ENCODE measurements around the gene GPM6B. TPM values are rescaled to one million over a fixed set of nuclear protein-coding genes. Genes with fewer than 3 reads are reported as not detected.
A peak's percentile ranks its signal among the peaks of the same experiment; 100 is the strongest.
"Not testable (repeated sequence)": the region's sequence is repeated elsewhere in the genome, so short reads cannot be mapped to it uniquely, and the experiment has no call there.

Gene GPM6B
- total RNA-seq, 1 donor from 2014 or later: under 0.01 TPM

GRCh38 chrX:13741695-13742094 is 75.2 kb downstream of the GPM6B start:
- no peak for FAIRE-seq
- H3K4me3 ChIP-seq (ENCODE audit: low read depth, low read length): no peak overlapping the region
- no peak for DNase-seq (ENCODE audit: low read depth)
- TF ChIP-seq CTCF (IDR thresholded peaks at IDR 0.05; ENCODE audit: insufficient read depth, low read length, severe bottlenecking): no peak
- H3K36me3 ChIP-seq (ENCODE audit: control insufficient read depth, insufficient read depth, low read length): no peaks in the 10 kb centered on the region
- H3K27me3 ChIP-seq (ENCODE audit: control insufficient read depth, insufficient read depth, low read length): no peaks in the 10 kb centered on the region

DNA sequence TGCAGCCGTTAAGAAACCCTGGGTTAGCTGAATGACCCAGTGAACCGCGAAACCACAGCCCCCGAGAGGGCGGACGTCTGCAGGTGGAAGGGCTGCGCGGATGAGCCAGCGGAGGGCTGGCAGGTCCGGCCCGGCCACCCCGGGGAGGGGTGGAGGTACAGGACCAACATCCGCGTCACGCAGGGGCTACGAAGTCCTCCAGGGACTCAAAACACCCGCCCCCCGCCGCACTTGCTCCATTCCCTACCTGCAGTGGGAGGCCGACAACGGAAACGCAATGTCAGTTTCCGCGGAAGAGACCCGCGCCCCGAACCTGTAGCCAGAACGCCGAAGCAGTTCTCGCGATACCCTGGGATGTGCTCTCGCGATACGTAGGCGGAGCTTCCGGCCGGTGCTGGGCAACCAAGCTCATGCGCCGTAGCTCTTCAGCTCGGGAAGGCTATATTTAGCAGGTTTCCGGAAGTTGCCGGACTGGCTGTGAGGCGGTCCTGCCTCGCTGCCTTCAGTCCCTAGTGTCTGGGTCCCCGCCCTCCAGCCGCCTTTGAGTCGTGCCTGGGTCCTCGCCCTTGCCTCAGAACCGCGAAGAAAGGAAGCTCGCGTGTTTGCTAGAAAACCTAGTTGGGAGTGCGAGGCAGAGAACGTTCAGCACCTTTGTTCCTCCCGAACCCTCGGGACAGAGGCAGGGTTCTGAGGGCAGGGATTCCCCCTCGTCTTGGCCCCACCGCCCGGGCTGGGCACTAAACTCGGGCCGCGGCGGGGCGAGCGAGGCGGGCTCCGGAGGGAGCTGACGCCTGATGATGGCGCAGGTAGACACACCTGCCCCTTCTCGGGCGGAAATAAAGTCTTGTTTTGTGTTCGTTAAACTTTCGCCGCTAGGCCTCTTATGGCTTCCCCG is 82.4 kb downstream of the GPM6B start, which contains the start of the genes OFD1 and TRAPPC2:
TSS of gene OFD1 (plus strand) at position 471 of the 895 bp plus-strand sequence. CDS start at position 795, 324 bp downstream.
TSS of gene TRAPPC2 (minus strand) at position 343 of the 895 bp plus-strand sequence. CDS start 14,657 bp downstream, outside the sequence.
- TF ChIP-seq CTCF (IDR thresholded peaks at IDR 0.05; ENCODE audit: insufficient read depth, low read length, severe bottlenecking): peak; percentile 3
- FAIRE-seq (peak; percentile 98), DNase-seq (ENCODE audit: low read depth) (peak; percentile 87)
- no peaks in the 10 kb centered on the region for H3K36me3 ChIP-seq (ENCODE audit: control insufficient read depth, insufficient read depth, low read length)
- no peaks in the 10 kb centered on the region for H3K27me3 ChIP-seq (ENCODE audit: control insufficient read depth, insufficient read depth, low read length)
- H3K4me3 ChIP-seq (ENCODE audit: low read depth, low read length): peak within 1 kb of the TSS; percentile 73

DNA sequence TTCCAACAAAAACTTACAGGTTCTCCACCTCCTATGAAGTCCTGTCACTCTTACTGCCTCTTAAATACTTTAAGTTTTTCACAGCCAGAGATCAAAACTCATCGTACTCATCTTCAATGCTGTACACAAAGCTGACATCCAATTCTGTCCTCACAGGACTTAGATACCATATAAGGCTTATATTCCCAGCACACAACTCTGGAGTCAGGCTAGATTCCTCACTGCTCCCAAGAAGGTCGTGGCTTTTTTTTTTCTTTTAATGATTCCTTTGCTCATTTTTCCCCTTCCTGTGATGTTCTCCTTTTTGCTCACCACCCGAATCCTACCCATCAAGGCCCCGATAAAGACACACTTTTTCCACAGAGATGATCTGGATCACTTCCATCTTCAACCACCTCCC is 83.4 kb downstream of the GPM6B start:
- FAIRE-seq (no peak), DNase-seq (ENCODE audit: low read depth) (no peak)
- H3K27me3 ChIP-seq (ENCODE audit: control insufficient read depth, insufficient read depth, low read length): no peaks in the 10 kb centered on the region
- TF ChIP-seq CTCF (IDR thresholded peaks at IDR 0.05; ENCODE audit: insufficient read depth, low read length, severe bottlenecking): no peak
- peak overlapping the region; percentile 73 for H3K4me3 ChIP-seq (ENCODE audit: low read depth, low read length)
- no peaks in the 10 kb centered on the region for H3K36me3 ChIP-seq (ENCODE audit: control insufficient read depth, insufficient read depth, low read length)

DNA sequence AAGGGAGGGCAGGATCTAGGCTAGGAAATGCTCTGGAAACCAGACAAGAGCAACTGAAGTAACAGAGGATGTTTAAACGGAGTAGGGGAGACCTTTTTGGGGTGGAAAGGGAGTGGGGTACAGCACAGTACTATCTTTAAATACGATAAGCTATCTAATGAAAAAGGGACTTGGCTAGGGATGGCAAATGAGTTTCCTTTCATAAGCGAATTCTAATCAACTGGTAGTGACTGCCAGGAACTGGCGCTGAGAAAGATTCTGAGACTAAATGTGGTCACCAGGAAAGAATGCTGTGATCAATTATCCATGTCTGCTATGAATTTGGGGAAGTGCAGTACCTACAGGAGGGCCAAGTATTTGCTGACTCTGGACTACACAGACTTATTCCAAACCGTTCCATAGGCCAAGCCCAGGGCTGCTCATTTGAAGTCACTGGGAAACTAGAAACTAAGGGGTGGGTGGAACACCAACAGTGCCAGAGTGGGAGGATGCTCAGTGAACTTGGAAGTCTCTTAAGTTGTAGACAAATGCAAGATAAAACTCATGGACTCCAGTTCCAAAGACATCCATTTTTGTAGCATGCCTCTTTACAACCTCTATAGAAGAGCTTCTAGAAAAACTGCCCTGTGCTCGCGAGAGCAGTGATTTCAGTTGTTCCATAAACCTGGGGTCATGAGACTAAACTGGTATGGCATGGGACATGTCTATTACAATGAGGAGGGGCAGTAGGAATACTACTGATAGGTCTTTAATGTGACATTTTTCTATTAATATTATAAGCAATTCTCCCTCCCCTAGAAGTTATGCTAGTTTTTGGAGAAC is 84.4 kb downstream of the GPM6B start:
- DNase-seq (ENCODE audit: low read depth): no peak

GRCh38 chrX:13730523-13730922 is 86.4 kb downstream of the GPM6B start:
- H3K27me3 ChIP-seq (ENCODE audit: control insufficient read depth, insufficient read depth, low read length); DNase-seq (ENCODE audit: low read depth); FAIRE-seq; H3K36me3 ChIP-seq (ENCODE audit: control insufficient read depth, insufficient read depth, low read length); H3K4me3 ChIP-seq (ENCODE audit: low read depth, low read length): not testable (repeated sequence)

More for the DNA sequence above, 84.4 kb downstream of the GPM6B start:
- Histone ChIP-seq H3K4me3 (ENCODE audit: low read depth, low read length) (no peak overlapping the region), H3K36me3 (ENCODE audit: control insufficient read depth, insufficient read depth, low read length) (no peaks in the 10 kb centered on the region), H3K27me3 (ENCODE audit: control insufficient read depth, insufficient read depth, low read length) (no peaks in the 10 kb centered on the region)
- FAIRE-seq: no peak
- TF ChIP-seq CTCF (IDR thresholded peaks at IDR 0.05; ENCODE audit: insufficient read depth, low read length, severe bottlenecking): no peak

DNA sequence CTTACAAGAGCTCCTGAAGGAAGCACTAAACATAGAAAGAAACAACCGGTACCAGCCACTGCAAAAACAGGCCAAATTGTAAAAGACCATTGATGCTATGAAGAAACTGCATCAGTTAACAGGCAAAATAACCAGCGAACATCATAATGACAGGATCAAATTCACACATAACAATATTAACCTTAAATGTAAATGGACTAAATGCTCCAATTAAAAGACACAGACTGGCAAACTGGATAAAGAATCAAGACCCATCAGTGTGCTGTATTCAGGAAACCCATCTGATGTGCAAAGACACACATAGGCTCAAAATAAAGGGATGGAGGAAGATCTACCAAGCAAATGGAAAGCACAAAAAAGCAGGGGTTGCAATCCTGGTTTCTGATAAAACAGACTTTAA is 90.3 kb downstream of the GPM6B start:
- not testable (repeated sequence) for DNase-seq (ENCODE audit: low read depth); H3K36me3 ChIP-seq (ENCODE audit: control insufficient read depth, insufficient read depth, low read length); FAIRE-seq; H3K4me3 ChIP-seq (ENCODE audit: low read depth, low read length); H3K27me3 ChIP-seq (ENCODE audit: control insufficient read depth, insufficient read depth, low read length)

DNA sequence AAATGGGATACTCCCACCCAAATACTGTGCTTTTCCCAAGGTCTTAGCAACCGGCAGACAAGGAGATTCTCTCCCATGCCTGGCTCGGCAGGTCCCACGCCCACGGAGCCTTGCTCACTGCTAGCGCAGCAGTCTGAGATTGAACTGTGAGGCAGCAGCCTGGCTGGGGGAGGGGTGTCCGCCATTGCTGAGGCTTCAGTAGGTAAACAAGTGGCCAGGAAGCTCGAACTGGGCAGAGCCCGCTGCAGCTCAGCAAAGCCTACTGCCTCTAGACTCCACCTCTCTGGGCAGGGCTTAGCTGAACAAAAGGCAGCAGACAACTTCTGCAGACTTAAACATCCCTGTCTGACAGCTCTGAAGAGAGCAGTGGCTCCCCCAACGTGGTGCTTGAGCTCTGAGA is 92.0 kb downstream of the GPM6B start:
- H3K27me3 ChIP-seq (ENCODE audit: control insufficient read depth, insufficient read depth, low read length); H3K4me3 ChIP-seq (ENCODE audit: low read depth, low read length); H3K36me3 ChIP-seq (ENCODE audit: control insufficient read depth, insufficient read depth, low read length); DNase-seq (ENCODE audit: low read depth); FAIRE-seq: not testable (repeated sequence)
